Activated T-helper 9 cell treated with anti-CD3 and anti-CD28 coated beads, Interleukin-2, amount 50 U/mL, for 16 hours (primary cell): Measurements from ENCODE around the gene DMAC2L.
A peak's percentile ranks its signal among the peaks of the same experiment; 100 is the strongest.

Experiments
- DNase-seq: peaks from one replicate; pipeline ENCODE4 v3.0.0-alpha.2; 2020; ENCODE audit warnings: low read depth

DMAC2L gene

DNA sequence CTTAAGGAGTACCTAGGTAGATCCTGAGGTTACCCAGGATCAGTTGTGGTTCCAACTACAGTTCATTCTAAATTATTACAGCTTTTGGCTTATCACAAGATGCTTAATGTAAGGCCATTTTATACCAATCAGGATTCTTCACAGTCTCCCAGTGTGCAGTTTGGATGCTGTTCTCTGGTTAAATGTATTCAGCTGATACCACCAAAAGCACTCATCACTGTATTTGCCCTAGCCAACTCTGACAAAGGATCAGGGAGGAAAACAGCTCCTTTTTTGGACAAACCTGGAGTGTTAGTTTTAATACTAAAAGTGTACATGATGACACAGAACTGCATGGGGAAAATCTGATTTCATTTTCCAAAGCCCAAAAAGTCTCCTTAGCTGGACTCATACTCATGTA lies 19.5 kb downstream of the DMAC2L start:
- no peak for DNase-seq

DNA sequence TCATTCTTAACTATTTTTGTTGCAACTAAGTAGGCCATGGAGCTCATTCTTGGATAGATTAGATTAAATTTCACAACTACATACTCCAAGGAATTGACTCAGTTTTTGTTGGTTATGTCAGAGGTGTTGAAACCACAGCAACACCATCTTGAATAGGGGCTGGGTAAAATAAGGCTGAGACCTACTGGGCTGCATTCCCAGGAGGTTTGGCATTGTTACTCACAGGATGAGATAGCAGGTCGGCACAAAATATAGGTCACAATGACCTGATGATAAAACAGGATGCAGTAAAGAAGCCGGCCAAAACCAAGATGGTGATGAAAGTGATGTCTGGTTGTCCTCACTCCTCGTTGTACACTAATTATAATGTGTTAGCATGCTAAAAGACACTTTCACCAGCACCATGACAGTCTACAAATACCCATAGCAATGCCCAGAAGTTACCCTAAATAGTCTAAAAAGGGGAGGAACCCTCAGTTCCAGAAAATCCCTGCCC lies 20.9 kb downstream of the DMAC2L start:
- DNase-seq: no peak

DNA sequence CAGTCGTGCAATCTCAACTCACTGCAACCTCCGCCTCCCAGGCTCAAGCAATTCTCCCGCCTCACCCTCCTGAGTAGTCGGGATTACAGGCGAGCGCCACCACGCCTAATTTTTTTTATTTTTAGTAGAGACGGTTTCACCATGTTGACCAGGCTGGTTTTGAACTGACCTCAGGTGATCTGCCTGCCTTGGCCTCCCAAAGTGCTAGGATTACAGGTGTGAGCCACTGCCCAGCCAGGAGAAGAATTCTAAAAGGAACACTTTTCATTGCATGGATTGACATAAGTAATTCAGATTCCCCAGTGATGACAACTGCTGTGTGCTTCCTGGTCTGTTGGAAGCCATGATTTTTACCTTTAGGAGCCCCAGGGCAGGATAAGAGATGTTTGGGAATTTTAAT lies 22.1 kb downstream of the DMAC2L start:
- DNase-seq: no peak

DNA sequence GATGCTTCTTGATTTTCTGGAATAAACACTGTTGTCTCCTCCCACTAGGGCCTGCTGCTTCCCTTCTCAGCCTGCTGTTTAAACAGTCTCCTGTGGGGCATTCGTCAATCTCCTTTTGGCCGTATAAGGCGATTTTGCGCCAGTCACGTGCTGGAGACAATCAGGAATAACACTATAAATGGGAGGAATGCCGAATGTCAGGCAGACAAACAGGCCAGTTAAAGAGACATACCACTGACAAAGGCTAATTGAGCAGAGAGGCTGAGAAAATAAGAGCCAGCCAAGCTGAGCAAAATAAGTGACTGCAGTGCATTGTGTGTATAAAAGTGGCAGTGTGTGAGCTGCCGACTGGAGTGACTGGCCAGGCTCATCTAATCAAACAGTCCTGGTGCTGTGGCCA lies 23.3 kb downstream of the DMAC2L start:
- no peak for DNase-seq

DNA sequence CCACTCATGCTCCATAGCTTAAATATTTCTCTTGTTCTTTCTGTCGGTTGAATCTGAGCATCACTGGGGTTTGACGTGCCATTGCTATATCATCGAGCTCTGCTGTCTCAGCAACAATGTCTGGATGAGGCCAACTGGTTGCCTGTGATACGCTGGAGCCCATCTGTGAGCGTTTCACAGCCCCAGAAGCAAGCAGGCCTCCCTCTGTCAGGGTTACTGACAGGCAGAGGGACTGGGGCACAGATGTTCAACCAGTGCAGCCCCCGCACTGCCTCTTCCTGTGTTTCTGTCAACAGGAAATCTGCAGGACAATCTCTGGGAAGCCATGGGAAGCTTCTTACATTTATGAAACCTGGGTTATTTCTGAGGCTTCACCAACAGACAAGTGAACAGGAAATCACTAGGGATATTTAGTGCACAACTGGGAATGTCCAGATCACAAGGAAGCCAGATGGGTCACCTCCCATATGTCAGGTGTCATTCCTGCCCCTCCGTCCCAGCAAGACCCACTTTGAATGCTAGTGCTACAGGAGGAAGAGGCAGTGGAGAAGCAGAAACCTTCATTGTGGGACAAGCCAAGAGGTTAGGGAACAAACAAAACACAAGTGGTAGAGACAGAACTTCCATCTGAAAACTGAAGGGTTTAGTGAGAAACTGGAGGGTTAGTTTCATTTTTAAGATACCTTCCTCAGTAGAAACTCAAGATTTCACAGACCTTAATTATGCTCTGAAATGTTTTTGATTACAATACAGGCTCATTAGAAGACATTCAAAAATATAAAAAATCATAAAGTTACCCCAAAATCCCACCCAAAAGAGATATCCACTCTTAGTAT lies 24.1 kb downstream of the DMAC2L start:
- no peak for DNase-seq

DNA sequence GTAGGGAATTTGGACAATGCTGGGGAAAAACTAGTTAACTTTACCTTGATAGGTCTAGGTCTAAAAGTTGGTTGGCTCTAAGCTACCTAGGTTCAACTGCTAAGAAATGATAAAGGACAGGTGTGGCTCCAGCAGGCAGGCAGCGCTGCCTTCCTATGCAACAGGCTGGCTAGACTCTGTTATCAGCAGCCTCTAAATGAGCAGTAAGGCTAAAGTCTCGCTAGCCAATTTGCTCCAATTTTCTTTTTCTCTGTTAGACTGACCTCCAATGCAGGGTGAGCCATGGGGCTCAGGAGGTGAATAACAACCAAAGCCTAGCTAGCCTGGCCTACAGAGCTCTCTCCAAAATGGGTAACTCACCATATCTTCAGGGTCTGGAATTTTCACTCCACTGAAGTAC lies 26.5 kb downstream of the DMAC2L start:
- DNase-seq: no peak

DNA sequence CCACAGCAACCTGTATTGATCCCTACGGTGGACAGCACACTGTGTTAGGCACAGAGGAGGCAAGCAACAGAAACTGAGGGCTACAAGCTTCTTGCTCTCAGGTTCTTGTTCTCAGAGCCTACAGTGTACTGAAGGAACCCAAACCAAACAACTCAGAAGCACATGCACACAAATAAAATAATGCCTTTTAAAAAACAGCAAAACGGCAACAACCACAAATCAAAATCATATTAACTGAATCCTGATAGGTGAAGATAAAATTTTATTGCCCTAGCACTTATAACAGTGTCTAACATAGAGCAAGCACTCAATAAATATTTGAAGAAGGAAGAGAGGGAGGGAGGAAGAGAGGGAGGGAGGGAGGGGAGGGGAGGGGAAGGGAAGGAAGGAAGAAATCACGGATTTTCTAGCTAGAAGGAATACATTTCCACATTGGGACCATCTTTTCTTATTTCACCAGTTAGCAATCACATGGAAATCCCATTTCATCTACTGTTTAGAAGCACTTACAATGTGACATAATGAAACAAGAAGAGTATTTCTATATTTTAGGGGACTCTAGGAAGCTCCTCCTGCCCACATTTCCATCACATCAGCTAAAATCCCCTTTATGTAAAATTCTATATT lies 27.2 kb downstream of the DMAC2L start:
- DNase-seq: no peak

DNA sequence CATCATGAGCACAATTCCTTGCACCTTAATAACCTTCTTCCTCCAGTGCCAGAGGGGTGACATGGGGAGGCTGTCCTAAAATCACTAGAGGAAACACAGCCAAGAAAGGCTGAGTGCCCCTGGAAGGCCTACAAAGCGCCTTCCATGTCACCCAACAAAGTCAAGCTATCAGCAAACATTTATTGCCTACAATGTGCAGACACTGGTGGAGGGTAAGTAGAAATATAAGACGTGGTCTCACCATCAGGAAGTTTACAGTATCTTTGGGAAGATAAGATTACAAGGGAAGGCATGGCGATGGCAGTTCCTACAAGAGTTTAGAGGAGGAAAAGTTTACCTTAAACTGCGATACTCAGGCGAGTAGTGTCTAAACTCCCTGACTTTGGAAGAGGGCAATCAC lies 27.9 kb downstream of the DMAC2L start:
- no peak for DNase-seq

DNA sequence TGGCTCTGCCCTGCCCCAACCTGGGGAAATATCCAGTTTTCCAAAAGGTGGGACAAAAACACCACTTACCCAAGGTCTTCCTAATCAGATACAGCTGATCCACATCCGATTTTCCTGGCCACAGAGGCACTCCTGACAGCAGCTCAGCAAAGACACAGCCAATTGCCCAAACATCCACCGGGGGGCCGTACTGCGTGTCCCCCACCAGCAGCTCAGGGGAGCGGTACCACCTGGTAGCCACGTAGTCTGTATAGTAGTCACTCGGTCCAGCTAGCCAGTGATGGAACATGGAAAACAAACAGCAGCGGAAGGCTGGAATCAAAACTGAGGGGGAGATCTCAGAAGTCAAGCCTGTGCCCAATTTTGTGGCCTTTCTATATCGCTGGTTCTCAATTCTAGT lies 28.8 kb downstream of the DMAC2L start:
- DNase-seq: no peak

DNA sequence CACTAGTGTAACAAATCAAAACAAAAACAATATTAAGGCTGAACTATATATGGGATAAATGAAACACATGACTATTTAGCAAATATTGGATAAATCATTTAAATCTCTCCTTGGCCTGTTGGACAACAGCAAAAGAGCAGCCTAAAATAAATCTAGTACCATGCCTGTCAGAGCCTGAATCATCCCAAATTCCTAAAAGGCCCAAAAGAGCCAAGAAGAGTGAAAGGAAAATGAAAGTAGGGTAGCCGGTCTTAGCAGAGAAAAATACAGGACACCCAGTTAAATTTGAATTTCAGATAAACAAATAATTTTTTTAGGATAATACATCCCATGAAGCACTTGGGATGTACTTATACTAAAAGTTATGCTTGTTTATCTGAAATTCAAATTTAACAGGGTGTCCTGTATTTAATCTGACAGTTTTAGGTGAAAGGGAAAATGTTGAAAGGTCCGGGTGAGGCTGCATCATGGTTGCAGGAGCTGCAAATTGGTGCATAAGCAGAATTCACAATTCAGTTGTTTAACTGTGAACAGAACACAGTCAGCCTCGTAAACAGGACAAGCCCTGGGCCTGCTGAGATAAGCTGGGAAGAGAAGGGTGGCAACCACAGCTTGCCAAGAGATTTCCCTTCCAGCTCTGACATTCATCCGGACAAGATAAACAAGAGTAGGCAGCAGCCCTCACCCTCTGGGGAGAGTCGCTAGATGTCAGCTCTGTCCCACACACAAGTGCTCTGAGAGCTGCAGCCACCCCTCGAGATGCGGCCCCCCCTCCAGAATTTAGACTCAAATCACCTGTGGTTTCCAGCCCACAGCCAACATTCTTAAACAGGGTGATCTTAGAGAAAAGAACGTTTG lies 30.3 kb downstream of the DMAC2L start:
- no peak for DNase-seq

DNA sequence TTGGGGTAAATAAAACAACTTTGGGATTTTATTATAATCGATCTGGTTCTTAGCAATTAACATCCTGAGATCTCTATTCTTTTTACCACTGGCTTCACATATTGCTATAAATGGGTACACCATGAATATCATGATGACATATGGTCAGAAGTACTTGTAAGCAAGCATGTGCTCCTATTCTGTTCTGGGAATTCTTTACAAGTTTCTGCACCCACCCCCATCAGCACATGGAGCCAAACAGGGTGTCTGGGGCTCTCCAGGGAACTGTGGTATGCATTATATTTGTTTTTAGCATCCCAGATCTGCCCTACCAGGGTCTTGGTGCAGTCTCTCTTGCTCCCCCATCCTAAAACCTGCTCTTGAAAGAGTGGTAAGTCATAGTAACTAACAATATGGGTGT lies 31.3 kb downstream of the DMAC2L start:
- no peak for DNase-seq

DNA sequence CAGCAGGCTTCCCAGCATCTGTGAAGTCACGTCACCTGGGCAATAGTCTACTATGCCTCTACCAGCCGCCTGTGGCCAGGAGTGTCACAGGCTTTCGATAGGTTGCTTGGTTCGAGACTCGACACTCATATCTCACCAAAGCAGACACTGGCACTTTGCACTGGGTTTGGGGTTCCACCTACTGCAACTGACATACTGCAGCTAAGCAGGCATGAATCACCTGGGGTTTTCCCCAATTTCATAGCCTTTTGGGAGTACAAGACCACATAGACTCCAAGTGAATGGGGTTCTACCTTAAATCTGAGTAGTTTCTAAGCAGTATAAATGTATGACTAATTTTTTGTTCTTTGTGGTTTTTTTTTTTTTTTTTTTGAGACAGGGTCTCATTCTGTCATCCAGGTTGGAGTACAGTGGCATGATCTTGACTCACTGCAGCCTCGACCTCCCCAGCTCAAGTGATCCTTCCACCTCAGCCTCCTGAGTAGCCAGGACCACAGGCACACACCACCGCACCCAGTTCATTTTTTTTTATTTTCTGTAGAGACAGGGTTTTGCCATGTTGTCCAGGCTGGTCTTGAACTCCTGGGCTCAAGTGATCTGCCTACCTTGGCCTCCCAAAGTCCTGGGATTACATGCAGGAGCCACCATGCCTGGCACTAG lies 32.1 kb downstream of the DMAC2L start:
- peak; percentile 61 for DNase-seq

DNA sequence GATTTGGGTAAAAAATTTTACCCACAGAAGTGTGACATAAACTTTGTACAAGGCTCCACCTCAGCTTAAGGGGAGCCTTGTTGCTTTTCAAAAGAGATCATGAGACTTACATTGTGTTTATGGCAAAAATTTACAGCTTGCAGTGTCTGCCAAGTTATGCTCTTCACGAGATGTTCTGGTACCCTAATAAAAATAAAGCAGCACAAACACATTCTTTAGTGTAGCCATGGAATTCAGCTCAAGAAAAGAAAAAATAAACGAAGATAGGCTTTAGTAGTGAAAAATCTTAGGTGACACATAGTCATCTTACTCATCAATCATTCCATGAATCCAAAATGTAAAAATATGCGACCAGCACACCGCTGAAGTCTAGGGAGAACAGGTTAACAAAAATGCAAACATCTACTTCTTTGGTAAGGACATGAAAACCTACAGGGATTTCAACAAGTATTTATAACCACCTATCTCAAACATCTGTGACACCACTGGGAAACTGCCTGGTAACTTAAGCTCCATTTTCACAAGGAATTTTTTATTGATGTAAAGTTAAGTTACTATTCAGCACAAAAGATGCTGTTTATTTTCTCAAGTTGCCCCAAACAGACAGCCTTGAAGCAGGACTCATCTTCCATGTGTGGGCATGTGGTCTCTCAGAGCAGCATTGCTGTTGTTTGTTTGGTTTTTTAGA lies 32.9 kb downstream of the DMAC2L start:
- DNase-seq: no peak

DNA sequence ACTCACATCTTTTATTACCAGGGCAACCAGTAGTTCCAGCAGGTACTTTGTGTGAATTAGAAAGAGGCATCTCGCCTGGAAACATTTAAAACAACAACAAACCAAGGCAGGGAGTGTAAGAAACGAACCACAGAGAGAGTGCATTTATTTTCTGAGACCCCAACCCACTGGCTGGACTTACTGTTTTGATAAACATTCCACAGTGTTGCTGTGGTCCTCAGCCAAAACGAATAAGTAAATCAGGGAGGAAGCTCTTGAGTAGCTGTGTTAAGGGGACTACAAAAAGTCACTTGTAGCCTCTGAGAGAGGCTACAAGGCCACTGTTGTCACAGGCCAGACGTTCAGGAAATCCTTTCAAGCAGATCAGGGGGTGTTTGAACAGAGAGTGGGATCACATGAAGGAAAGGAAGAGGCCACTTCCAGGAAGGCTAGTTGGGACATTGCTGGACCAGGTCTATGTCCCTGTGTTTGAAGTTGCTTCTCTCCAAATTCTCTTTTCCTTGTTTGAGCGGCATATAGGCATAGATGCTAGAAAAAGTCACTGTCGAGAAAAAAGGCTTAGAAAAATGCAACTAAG lies 33.8 kb downstream of the DMAC2L start:
- no peak for DNase-seq

DNA sequence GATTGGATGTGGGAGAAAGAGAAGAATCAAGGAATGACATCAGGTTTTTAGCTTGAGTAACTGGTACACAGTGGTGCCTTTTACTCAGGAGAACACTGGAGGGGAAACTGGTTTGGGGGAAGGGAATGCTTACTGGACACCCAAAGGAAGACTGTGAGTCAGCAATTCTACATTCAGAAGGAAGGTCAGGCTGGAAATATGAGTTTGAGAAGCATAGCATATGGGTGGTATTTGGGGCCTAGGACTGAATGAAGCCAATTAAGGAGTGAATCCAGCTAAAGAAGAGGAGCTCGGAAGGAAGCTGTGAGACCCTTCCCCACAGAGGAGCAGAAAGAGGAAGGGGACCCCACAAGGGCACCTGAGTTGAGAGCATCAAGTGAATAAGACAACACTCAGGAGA lies 35.4 kb downstream of the DMAC2L start:
- DNase-seq: no peak

DNA sequence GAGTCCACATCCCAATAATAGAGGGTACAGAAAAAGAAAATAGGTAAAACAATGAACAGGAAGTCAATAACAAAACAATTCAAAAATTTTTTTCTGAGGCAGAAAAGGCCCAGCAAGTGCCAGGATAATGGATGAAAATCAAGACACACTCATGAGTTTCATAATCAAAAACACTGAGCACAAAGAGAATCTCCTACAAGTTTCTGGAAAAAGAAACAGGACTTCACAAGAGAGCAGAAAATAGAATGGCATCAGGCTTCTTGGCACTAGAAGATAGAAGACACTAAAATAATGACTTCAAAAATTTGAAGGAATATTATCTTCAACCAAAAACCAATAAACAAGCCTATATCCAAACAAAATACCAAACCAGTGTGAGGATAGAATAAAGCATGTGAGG lies 36.8 kb downstream of the DMAC2L start:
- DNase-seq: no peak

DNA sequence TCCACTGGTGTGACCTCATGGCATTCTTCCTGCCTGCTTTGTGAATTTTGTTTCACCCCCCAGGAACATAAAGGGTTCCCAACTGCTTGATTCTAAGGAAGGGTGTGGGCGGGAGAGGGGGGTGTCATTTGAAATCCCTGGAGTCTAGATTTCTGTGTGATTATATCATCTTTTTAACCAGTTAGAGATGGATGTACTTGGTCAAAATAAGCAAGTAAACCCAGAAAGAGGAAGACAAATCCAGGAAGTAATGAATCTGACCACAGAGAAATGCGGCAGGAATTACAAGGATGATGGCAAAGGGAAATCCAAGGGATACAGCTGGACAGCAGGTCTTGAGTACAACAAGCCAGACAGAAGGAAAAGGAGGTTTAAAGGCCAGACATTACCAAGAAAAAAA lies 38.9 kb downstream of the DMAC2L start:
- DNase-seq: no peak

DNA sequence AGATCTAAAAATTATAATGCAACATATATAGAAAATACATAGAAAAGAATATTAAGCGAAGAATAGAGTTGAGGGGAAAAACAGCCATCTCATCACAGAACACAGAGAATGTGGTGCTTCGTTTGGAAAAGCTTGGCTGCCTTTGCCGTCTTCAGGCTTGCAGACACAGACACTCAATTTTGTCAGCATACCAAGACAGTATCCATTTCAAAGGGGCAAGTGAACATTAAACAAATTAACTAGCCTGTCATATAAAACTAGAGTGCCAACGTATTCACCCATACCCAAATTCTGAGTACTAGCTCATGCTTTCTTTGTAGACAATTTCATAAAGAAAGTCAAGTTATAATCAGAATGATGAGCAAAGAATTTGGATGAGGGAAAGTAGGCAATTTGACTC lies 40.5 kb downstream of the DMAC2L start:
- DNase-seq: no peak

DNA sequence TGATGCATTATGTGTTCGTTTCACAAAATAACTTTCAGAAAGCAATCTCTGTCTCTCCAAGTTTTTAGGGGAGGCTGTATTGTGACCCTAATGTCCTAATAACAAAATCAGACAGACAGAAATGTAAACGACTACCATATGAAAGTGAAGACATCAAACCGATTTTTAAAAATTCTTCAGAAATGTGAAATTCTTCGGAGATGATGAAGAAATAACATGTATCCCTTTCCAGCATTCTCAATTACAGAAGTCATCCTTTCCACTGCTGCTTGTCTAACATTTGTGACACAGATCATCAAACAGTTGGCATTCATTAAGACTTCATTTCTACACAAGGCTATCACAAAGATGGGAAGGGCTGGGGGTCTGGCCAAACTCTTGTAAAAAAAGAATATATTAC lies 41.0 kb downstream of the DMAC2L start:
- DNase-seq: no peak

DNA sequence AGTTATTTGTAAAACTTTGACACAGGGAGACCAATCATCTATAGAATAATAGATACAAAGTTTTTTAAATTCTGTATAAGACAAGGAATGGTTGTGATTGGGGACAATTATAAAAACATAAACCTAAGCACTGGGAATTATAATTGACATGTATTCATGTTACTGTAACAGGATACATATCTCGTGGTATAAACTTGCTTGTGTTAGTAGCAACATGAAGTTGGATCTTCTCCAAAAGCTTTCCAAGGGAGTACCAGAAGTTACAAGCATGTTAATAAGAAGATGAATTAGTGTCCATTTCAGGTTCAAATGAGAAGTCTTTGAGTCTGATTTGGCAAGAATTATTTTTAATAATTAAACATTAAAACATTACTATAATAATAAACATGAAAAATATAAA lies 42.4 kb downstream of the DMAC2L start:
- no peak for DNase-seq

DNA sequence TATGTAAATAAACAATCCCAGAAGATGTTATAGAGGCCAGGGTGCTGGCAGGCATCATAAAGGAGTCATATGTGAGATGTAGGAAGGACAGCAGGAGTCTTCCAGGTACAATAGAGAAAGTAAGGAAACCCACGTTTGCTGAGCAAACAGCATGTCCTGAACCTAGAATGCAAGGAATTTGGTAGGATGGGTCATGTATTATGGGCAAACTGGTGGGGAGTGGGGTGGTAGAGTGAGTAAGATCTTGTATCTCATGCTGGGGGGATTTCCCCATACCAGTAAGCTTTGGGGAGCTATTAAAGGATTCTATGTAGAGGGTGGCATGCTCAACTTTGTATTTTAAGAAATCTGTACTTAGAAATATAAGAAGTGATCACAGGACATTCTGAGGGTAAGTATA lies 43.6 kb downstream of the DMAC2L start:
- DNase-seq: no peak
